Measurements from ENCODE around the gene TIMP2.

- TF ChIP-seq CTCF (IDR thresholded peaks at IDR 0.05) (no peak), POLR2A (IDR thresholded peaks at IDR 0.05) (no peak)
Observed at GRCh38 chr17:78875363-78876093, 49.7 kb downstream of the TIMP2 start.

Measured in heart left ventricle (tissue), 13 donors.